H9 (cell line): ENCODE results near the gene RHBDD1. TPM values are rescaled to one million over a fixed set of nuclear protein-coding genes. Genes with fewer than 3 reads are reported as not detected.

Source experiments
- DNase-seq: peaks from one replicate; pipeline ENCODE4 v3.0.0-alpha.2; 2017
- H2AFZ ChIP-seq: one replicate; pipeline ENCODE4 v1.6.1; 2013; ENCODE audit warnings: mild to moderate bottlenecking, low read length, control low read depth, moderate library complexity
- H2AK5ac ChIP-seq: 2 replicates; pipeline ENCODE4 v1.6.1; 2013; ENCODE audit warnings: low read length, control low read depth, mixed read lengths; ENCODE audit not compliant: insufficient read length
- H2BK120ac ChIP-seq: one replicate; pipeline ENCODE4 v1.6.1; 2013; ENCODE audit warnings: low read depth, mild to moderate bottlenecking, low read length, control low read depth, inconsistent platforms; ENCODE audit not compliant: poor library complexity, severe bottlenecking
- H2BK12ac ChIP-seq: 2 replicates; pipeline ENCODE4 v1.6.1; 2013; ENCODE audit warnings: low read length, control low read depth, mixed read lengths, low read depth; ENCODE audit not compliant: insufficient read length
- H2BK15ac ChIP-seq: 2 replicates; pipeline ENCODE4 v1.6.1; 2013; ENCODE audit warnings: low read depth, low read length, control low read depth
- H2BK20ac ChIP-seq: one replicate; pipeline ENCODE4 v1.6.1; 2013; ENCODE audit warnings: low read depth, mild to moderate bottlenecking, low read length, control low read depth, inconsistent platforms; ENCODE audit not compliant: poor library complexity, severe bottlenecking
- H2BK5ac ChIP-seq: 2 replicates; pipeline ENCODE4 v1.6.1; 2013; ENCODE audit warnings: low read length, control low read depth, mixed read lengths; ENCODE audit not compliant: insufficient read length
- H3K14ac ChIP-seq: 2 replicates; pipeline ENCODE4 v1.6.1; 2013; ENCODE audit warnings: low read length, control low read depth; ENCODE audit not compliant: insufficient read depth
- H3K18ac ChIP-seq: 2 replicates; pipeline ENCODE4 v1.6.1; 2013; ENCODE audit warnings: low read depth, mild to moderate bottlenecking, mixed read lengths, low read length, control low read depth; ENCODE audit not compliant: insufficient read length
- H3K23ac ChIP-seq: 2 replicates; pipeline ENCODE4 v1.6.1; 2013; ENCODE audit warnings: low read length, control low read depth, mixed read lengths, low read depth; ENCODE audit not compliant: insufficient read length
- H3K23me2 ChIP-seq: 2 replicates; pipeline ENCODE4 v1.6.1; 2013; ENCODE audit warnings: low read depth, mild to moderate bottlenecking, mixed read lengths, low read length, control low read depth; ENCODE audit not compliant: insufficient read length, poor library complexity, severe bottlenecking
- H3K27ac ChIP-seq: 2 replicates; pipeline ENCODE4 v1.5.1; 2013; ENCODE audit warnings: low read length, control low read depth, mixed read lengths, low read depth; ENCODE audit not compliant: insufficient read length
- H3K27me3 ChIP-seq: 2 replicates; pipeline ENCODE4 v1.6.1; 2013; ENCODE audit warnings: low read length, control low read depth, inconsistent platforms; ENCODE audit not compliant: insufficient read depth
- H3K4ac ChIP-seq: 2 replicates; pipeline ENCODE4 v1.6.1; 2013; ENCODE audit warnings: low read depth, mild to moderate bottlenecking, control low read depth, inconsistent platforms, low read length, moderate library complexity
- H3K4me1 ChIP-seq: 2 replicates; pipeline ENCODE4 v1.6.1; 2013; ENCODE audit warnings: low read length, control low read depth, inconsistent platforms; ENCODE audit not compliant: insufficient read depth
- H3K4me2 ChIP-seq: 2 replicates; pipeline ENCODE4 v1.6.1; 2013; ENCODE audit warnings: low read length, control low read depth, mixed read lengths; ENCODE audit not compliant: insufficient read length, insufficient read depth
- H3K56ac ChIP-seq: 2 replicates; pipeline ENCODE4 v1.6.1; 2013; ENCODE audit warnings: low read depth, mild to moderate bottlenecking, mixed read lengths, low read length, control low read depth; ENCODE audit not compliant: insufficient read length
- H3K79me1 ChIP-seq: 2 replicates; pipeline ENCODE4 v1.6.1; 2013; ENCODE audit warnings: low read depth, mild to moderate bottlenecking, moderate library complexity, low read length, control low read depth, inconsistent platforms; ENCODE audit not compliant: insufficient read depth, poor library complexity, severe bottlenecking
- H3K79me2 ChIP-seq: 2 replicates; pipeline ENCODE4 v1.6.1; 2013; ENCODE audit warnings: low read length, control low read depth, inconsistent platforms; ENCODE audit not compliant: insufficient read depth
- H3K9ac ChIP-seq: 2 replicates; pipeline ENCODE4 v1.6.1; 2013; ENCODE audit warnings: low read length, control low read depth, mixed read lengths; ENCODE audit not compliant: insufficient read length; ENCODE audit errors: extremely low read depth
- H3K9me3 ChIP-seq: one replicate; pipeline ENCODE4 v1.6.1; 2013; ENCODE audit warnings: low read depth, low read length, inconsistent platforms; ENCODE audit not compliant: control insufficient read depth
- H3T11ph ChIP-seq: one replicate; pipeline ENCODE4 v1.6.1; 2013; ENCODE audit warnings: mild to moderate bottlenecking, low read length, control low read depth, inconsistent platforms
- H4K20me1 ChIP-seq: one replicate; pipeline ENCODE4 v1.6.1; 2013; ENCODE audit not compliant: control insufficient read depth, insufficient read length, insufficient read depth
- H4K5ac ChIP-seq: 2 replicates; pipeline ENCODE4 v1.6.1; 2013; ENCODE audit warnings: low read depth, mild to moderate bottlenecking, mixed read lengths, low read length, control low read depth; ENCODE audit not compliant: insufficient read length
- H4K8ac ChIP-seq: replicated peaks from 2 replicates; pipeline ENCODE4 v1.6.1; 2013; ENCODE audit warnings: low read length, control low read depth, mixed read lengths, low read depth; ENCODE audit not compliant: insufficient read length
- H4K91ac ChIP-seq: 2 replicates; pipeline ENCODE4 v1.6.1; 2013; ENCODE audit warnings: low read depth, mild to moderate bottlenecking, moderate library complexity, mixed read lengths, low read length, control low read depth; ENCODE audit not compliant: insufficient read length
- H3K27ac Mint-ChIP-seq, 3 experiments: 2 replicates in 2 of 3; 3 replicates in 1 of 3; pipeline ENCODE4 v1.8.0; 2020 to 2021; ENCODE audit warnings: mixed read lengths in 3 of 3, mild to moderate bottlenecking in 1 of 3, moderate library complexity in 1 of 3
- H3K27me3 Mint-ChIP-seq: 2 replicates; pipeline ENCODE4 v1.8.0; 2021; ENCODE audit warnings: low read depth, mild to moderate bottlenecking, moderate library complexity, mixed read lengths
- H3K36me3 Mint-ChIP-seq, 3 experiments: 2 replicates in 2 of 3; 3 replicates in 1 of 3; pipeline ENCODE4 v1.8.0; 2020 to 2021; ENCODE audit warnings: low read depth in 3 of 3, mixed read lengths in 3 of 3; ENCODE audit not compliant: insufficient read depth in 1 of 3
- H3K4me1 Mint-ChIP-seq, 2 experiments: 2 replicates each; pipeline ENCODE4 v1.8.0; 2020; ENCODE audit warnings: mixed read lengths in 2 of 2
- H3K4me3 Mint-ChIP-seq, 2 experiments: 2 replicates in 1 of 2; 3 replicates in 1 of 2; pipeline ENCODE4 v1.8.0; 2020 to 2021; ENCODE audit warnings: mild to moderate bottlenecking in 2 of 2, mixed read lengths in 2 of 2, moderate library complexity in 1 of 2
- H3K9me3 Mint-ChIP-seq, 2 experiments: 2 replicates in 1 of 2; 3 replicates in 1 of 2; pipeline ENCODE4 v1.8.0; 2020; ENCODE audit warnings: mild to moderate bottlenecking in 2 of 2, mixed read lengths in 2 of 2, moderate library complexity in 1 of 2
- CTCF ChIP-seq: fragments of 200-600 bp; sonication (generic); conservative IDR thresholded peaks from 3 replicates; pipeline ENCODE4 v1.8.0; 2021; ENCODE audit warnings: antibody characterized with exemption, mild to moderate bottlenecking
- WGBS: extraction: QIAGEN DNeasy Blood & Tissue Kit; methylation state at CpG from one replicate; pipeline ENCODE4 v1.1.7; 2013; ENCODE audit warnings: missing lambda C conversion rate, low lambda C conversion rate, mixed read lengths; ENCODE audit not compliant: insufficient read length; ENCODE audit errors: extremely low coverage; 5-methylcytosine and 5-hydroxymethylcytosine counted together
- total RNA-seq: library from RNA; stranded (reverse); gene quantifications from 2 replicates; pipeline ENCODE4 v1.2.1, GENCODE V29; 2021

Gene RHBDD1
- total RNA-seq, 1 experiment from 2014 or later: 24.9 TPM

- no peaks in the 10 kb centered on the region for H3K79me1 ChIP-seq
- Mint-ChIP-seq H3K9me3 (peaks cover 4 to 7% of the 10 kb centered on the region in 2 experiments; a peak in 2 of 5 replicates), H3K4me1 (peaks cover 11 to 12% of the 10 kb centered on the region in 2 experiments), H3K27me3 (peaks cover 13% of the 10 kb centered on the region), H3K27ac (no peak overlapping the region; a peak in 1 of 7 replicates), H3K36me3 (peaks cover 11 to 26% (median 18%) of the 10 kb centered on the region in 3 experiments), H3K4me3 (no peak overlapping the region; a peak in 1 of 5 replicates)
- H3K14ac ChIP-seq: no peak overlapping the region
- no peak overlapping the region for H4K8ac ChIP-seq
- H4K20me1 ChIP-seq: no peaks in the 10 kb centered on the region
- H4K5ac ChIP-seq: no peak overlapping the region
- no peak overlapping the region for H3K4ac ChIP-seq
- no peak overlapping the region for H2BK20ac ChIP-seq
- H3K27me3 ChIP-seq: no peaks in the 10 kb centered on the region
- no peak overlapping the region for H2BK12ac ChIP-seq
- no peak for DNase-seq
- no peak overlapping the region for H3K9ac ChIP-seq
- no peak overlapping the region for H4K91ac ChIP-seq
- H3K79me2 ChIP-seq: no peaks in the 10 kb centered on the region
- no peak overlapping the region for H2BK5ac ChIP-seq
- H2AFZ ChIP-seq: no peak overlapping the region
- no peak overlapping the region for H3K4me2 ChIP-seq
- peaks cover 9% of the 10 kb centered on the region for H3K23me2 ChIP-seq
- H3K27ac ChIP-seq: no peak overlapping the region
- no peak for TF ChIP-seq CTCF
- no peak overlapping the region for H3K56ac ChIP-seq
- H3K23ac ChIP-seq: no peak overlapping the region
- H3K4me1 ChIP-seq: no peaks in the 10 kb centered on the region
- no CpG with 5 or more reads among the region's 12 CpGs for WGBS
- H3T11ph ChIP-seq: no peak overlapping the region
- H2BK15ac ChIP-seq: no peak overlapping the region
- no peak overlapping the region for H2AK5ac ChIP-seq
- no peak overlapping the region for H3K18ac ChIP-seq
- no peaks in the 10 kb centered on the region for H3K9me3 ChIP-seq
- H2BK120ac ChIP-seq: no peak overlapping the region
These were observed 2.1 kb downstream of the RHBDD1 start for GRCh38 chr2:226837787-226838603.
